ENCODE results near the gene BAIAP2.

GRCh38 chr17:81154961-81155360 is 120.0 kb downstream of the BAIAP2 start:
- TF ChIP-seq, protein P1, sequence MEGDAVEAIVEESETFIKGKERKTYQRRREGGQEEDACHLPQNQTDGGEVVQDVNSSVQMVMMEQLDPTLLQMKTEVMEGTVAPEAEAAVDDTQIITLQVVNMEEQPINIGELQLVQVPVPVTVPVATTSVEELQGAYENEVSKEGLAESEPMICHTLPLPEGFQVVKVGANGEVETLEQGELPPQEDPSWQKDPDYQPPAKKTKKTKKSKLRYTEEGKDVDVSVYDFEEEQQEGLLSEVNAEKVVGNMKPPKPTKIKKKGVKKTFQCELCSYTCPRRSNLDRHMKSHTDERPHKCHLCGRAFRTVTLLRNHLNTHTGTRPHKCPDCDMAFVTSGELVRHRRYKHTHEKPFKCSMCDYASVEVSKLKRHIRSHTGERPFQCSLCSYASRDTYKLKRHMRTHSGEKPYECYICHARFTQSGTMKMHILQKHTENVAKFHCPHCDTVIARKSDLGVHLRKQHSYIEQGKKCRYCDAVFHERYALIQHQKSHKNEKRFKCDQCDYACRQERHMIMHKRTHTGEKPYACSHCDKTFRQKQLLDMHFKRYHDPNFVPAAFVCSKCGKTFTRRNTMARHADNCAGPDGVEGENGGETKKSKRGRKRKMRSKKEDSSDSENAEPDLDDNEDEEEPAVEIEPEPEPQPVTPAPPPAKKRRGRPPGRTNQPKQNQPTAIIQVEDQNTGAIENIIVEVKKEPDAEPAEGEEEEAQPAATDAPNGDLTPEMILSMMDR (IDR thresholded peaks at IDR 0.05; ENCODE audit: poor library complexity, severe bottlenecking), result no peak
- no peak for TF ChIP-seq POLR2AphosphoS5 (IDR thresholded peaks at IDR 0.05)
- no peak for TF ChIP-seq EZH2 (IDR thresholded peaks at IDR 0.05; ENCODE audit: borderline replicate concordance, insufficient read depth, low read length, poor library complexity, severe bottlenecking)
- TF ChIP-seq, protein P2, sequence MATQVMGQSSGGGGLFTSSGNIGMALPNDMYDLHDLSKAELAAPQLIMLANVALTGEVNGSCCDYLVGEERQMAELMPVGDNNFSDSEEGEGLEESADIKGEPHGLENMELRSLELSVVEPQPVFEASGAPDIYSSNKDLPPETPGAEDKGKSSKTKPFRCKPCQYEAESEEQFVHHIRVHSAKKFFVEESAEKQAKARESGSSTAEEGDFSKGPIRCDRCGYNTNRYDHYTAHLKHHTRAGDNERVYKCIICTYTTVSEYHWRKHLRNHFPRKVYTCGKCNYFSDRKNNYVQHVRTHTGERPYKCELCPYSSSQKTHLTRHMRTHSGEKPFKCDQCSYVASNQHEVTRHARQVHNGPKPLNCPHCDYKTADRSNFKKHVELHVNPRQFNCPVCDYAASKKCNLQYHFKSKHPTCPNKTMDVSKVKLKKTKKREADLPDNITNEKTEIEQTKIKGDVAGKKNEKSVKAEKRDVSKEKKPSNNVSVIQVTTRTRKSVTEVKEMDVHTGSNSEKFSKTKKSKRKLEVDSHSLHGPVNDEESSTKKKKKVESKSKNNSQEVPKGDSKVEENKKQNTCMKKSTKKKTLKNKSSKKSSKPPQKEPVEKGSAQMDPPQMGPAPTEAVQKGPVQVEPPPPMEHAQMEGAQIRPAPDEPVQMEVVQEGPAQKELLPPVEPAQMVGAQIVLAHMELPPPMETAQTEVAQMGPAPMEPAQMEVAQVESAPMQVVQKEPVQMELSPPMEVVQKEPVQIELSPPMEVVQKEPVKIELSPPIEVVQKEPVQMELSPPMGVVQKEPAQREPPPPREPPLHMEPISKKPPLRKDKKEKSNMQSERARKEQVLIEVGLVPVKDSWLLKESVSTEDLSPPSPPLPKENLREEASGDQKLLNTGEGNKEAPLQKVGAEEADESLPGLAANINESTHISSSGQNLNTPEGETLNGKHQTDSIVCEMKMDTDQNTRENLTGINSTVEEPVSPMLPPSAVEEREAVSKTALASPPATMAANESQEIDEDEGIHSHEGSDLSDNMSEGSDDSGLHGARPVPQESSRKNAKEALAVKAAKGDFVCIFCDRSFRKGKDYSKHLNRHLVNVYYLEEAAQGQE (IDR thresholded peaks at IDR 0.05; ENCODE audit: borderline replicate concordance), result no peak
- no peak for TF ChIP-seq SMC3 (conservative IDR thresholded peaks at IDR 0.05; ENCODE audit: poor library complexity)
- TF ChIP-seq MXI1 (conservative IDR thresholded peaks at IDR 0.05; ENCODE audit: poor library complexity, severe bottlenecking), result no peak
- no peak for TF ChIP-seq EP300 (conservative IDR thresholded peaks at IDR 0.05; ENCODE audit: poor library complexity, severe bottlenecking)
- no peak for TF ChIP-seq RAD21 (conservative IDR thresholded peaks at IDR 0.05)
- no peak for TF ChIP-seq TAF1 (IDR thresholded peaks at IDR 0.05; ENCODE audit: low read depth)
